ENCODE results near the gene CYFIP1. TPM values are rescaled to one million over a fixed set of nuclear protein-coding genes. Genes with fewer than 3 reads are reported as not detected.

CYFIP1 gene
- total RNA-seq, 2 donors from 2014 or later = 21.1 to 32.7 TPM

GRCh38 chr15:22963641-22964040 is 16.5 kb downstream of the CYFIP1 start:
- H3K4me1 ChIP-seq = peaks cover 0 to 72% of the 10 kb centered on the region in 2 donors
- TF ChIP-seq CTCF (IDR thresholded peaks at IDR 0.05) = no peak
- no peaks in the 10 kb centered on the region for H3K36me3 ChIP-seq
- no peaks in the 10 kb centered on the region for H3K9me3 ChIP-seq
- no peaks in the 10 kb centered on the region for H3K27me3 ChIP-seq
- H3K27ac ChIP-seq = peak overlapping the region; percentile 62 to 72
- no peak overlapping the region for H3K4me3 ChIP-seq
- no peak for DNase-seq (ENCODE audit: low spot score)

GRCh38 chr15:22962611-22963010 is 17.6 kb downstream of the CYFIP1 start:
- no peak for TF ChIP-seq CTCF (IDR thresholded peaks at IDR 0.05)
- Histone ChIP-seq H3K9me3 (no peaks in the 10 kb centered on the region), H3K36me3 (no peaks in the 10 kb centered on the region), H3K27ac (peak overlapping the region in 1 of 2 donors; percentile 48), H3K4me1 (peaks cover 0 to 66% of the 10 kb centered on the region in 2 donors), H3K27me3 (no peaks in the 10 kb centered on the region), H3K4me3 (no peak overlapping the region)
- no peak for DNase-seq (ENCODE audit: low spot score)

GRCh38 chr15:22961762-22962161 is 18.4 kb downstream of the CYFIP1 start:
- H3K9me3 ChIP-seq = no peaks in the 10 kb centered on the region
- TF ChIP-seq CTCF (IDR thresholded peaks at IDR 0.05) = no peak
- H3K36me3 ChIP-seq = no peaks in the 10 kb centered on the region
- H3K4me1 ChIP-seq = peaks cover 0 to 70% of the 10 kb centered on the region in 2 donors
- H3K27me3 ChIP-seq = no peaks in the 10 kb centered on the region
- peak overlapping the region in 1 of 2 donors; percentile 0 for H3K4me3 ChIP-seq
- peak overlapping the region; percentile 48 to 71 for H3K27ac ChIP-seq
- no peak for DNase-seq (ENCODE audit: low spot score)

GRCh38 chr15:22960556-22960955 is 19.6 kb downstream of the CYFIP1 start:
- no peak for DNase-seq (ENCODE audit: low spot score)
- Histone ChIP-seq H3K36me3 (no peaks in the 10 kb centered on the region), H3K4me1 (peaks cover 0 to 81% of the 10 kb centered on the region in 2 donors), H3K27ac (peak overlapping the region in 1 of 2 donors; percentile 48), H3K4me3 (no peak overlapping the region), H3K9me3 (no peaks in the 10 kb centered on the region), H3K27me3 (no peaks in the 10 kb centered on the region)
- TF ChIP-seq CTCF (IDR thresholded peaks at IDR 0.05) = no peak

- Histone ChIP-seq H3K4me3 (no peak overlapping the region), H3K36me3 (no peaks in the 10 kb centered on the region), H3K9me3 (no peaks in the 10 kb centered on the region), H3K4me1 (peaks cover 0 to 81% of the 10 kb centered on the region in 2 donors), H3K27ac (peak overlapping the region in 1 of 2 donors; percentile 12), H3K27me3 (no peaks in the 10 kb centered on the region)
- no peak for TF ChIP-seq CTCF (IDR thresholded peaks at IDR 0.05)
- DNase-seq (ENCODE audit: low spot score) = no peak
Measured at GRCh38 chr15:22960126-22960525, 20.0 kb downstream of the CYFIP1 start.

Measured in right atrium auricular region (tissue), 2 donors.